Pancreas (tissue), 10 donors: ENCODE results near the gene TTYH2. TPM values are rescaled to one million over a fixed set of nuclear protein-coding genes. Genes with fewer than 3 reads are reported as not detected.

Experiments
- ATAC-seq, 4 donors: fragments of 200-7000 bp; cut with Tn5 transposase; one replicate each; pipeline versions ENCODE4 v1.8.0 to v1.9.1; 2020; ENCODE audit warnings: mild to moderate bottlenecking in 4 of 4, moderate library complexity in 4 of 4
- DNase-seq, 6 donors: peaks; one replicate each; pipeline ENCODE4 v3.0.0-alpha.2; 2020
- FAIRE-seq: peaks from 2 replicates; lab custom pipeline; 2012; peaks lifted over from hg19 to GRCh38; lab: Jason Lieb, UNC
- H3K27ac ChIP-seq, 4 donors: fragments of 200-600 bp; sonication (generic); 1 replicate in 3 of 4; 2 replicates in 1 of 4; pipeline versions ENCODE4 v1.5.0 to v1.8.0; 2020
- H3K27me3 ChIP-seq, 4 donors: fragments of 200-600 bp; one replicate each; pipeline ENCODE4 v1.8.0; 2021
- H3K36me3 ChIP-seq, 3 donors: fragments of 200-600 bp; sonication (generic) in 1 of 3; one replicate each; pipeline versions ENCODE4 v1.5.0 to v1.8.0; 2020 to 2021
- H3K4me1 ChIP-seq, 3 donors: fragments of 200-600 bp; one replicate each; pipeline ENCODE4 v1.8.0; 2021
- H3K4me3 ChIP-seq, 4 donors: fragments of 200-600 bp; sonication (generic) in 2 of 4; one replicate each; pipeline versions ENCODE4 v1.5.0 to v1.8.0; 2020 to 2021
- H3K9me3 ChIP-seq, 4 donors: fragments of 200-600 bp; one replicate each; pipeline ENCODE4 v1.8.0; 2021
- CTCF ChIP-seq, 4 donors: fragments of 200-600 bp; sonication (generic) in 3 of 4; IDR thresholded peaks; one replicate each; pipeline versions ENCODE4 v1.5.0 to v1.8.0; 2021; ENCODE audit warnings: antibody characterized with exemption in 4 of 4
- WGBS, 2 donors: extraction: QIAGEN DNeasy Blood & Tissue Kit; methylation state at CpG; one replicate each; pipeline ENCODE4 v1.1.7; 2013; 5-methylcytosine and 5-hydroxymethylcytosine counted together
- intact Hi-C, 3 donors: fragments of 100-400 bp; cut with DNase I; formaldehyde crosslinking; loops; one replicate each; pipeline versions ENCODE4 v1.11.1 to v1.14.2; 2022
- polyA plus RNA-seq, 2 donors: library from polyadenylated mRNA; stranded (reverse); fragments of 200-250 nt; gene quantifications; one replicate each; pipeline ENCODE4 v1.2.3, GENCODE V29; 2013
- total RNA-seq, 6 donors: library from RNA; stranded (reverse); fragmentation: NEBNext Ultra II Directional in 4 of 6; extraction: Animal tissue kit (Norgen Biotek cat#: 25700) in 4 of 6; gene quantifications; one replicate each; pipeline versions ENCODE4 v1.2.1 to v1.2.4, GENCODE V29; 2021 to 2023
- donor health status: healthy with polysubstance abuse.
- donor health status: DM: no; HTN: no; CAD: no; lungs with moderate emphysema.
- donor health status: DM: no; HTN: no; CAD: no.
- donor health status: control.
- donor health status: control.
- donor health status: Bipolar disorder and iron deficiency.
- donor health status: DM: yes; HTN: yes; CAD: no.
- donor health status: DM: no; HTN: no; CAD: no.
- donor health status: DM: no; HTN: no; CAD: no.
- donor health status: DM: yes; HTN: yes; CAD: no.

The TTYH2 gene
- total and polyA plus RNA-seq, 8 donors: 3.0 to 13.8 (median 7.5) TPM

- no peak overlapping the region for H3K27ac ChIP-seq
- TF ChIP-seq CTCF (IDR thresholded peaks at IDR 0.05): no peak
- no peak for DNase-seq
- FAIRE-seq: no peak
- no peaks in the 10 kb centered on the region for H3K4me1 ChIP-seq
- H3K9me3 ChIP-seq: no peaks in the 10 kb centered on the region
- 69 to 74% methylated on average over 11 of the region's 11 CpGs for WGBS, 2 donors
- no peak for ATAC-seq
- H3K4me3 ChIP-seq: no peak overlapping the region
- H3K36me3 ChIP-seq: no peaks in the 10 kb centered on the region
- H3K27me3 ChIP-seq: no peaks in the 10 kb centered on the region
- intact Hi-C loops: loop anchor here in 1 of 3 donors (10.0 kb wide), 1 partner anchor 85 kb away; the partner anchor contains the start of gene TTYH2
Measured at GRCh38 chr17:74299226-74300009, 86.0 kb downstream of the TTYH2 start.

- H3K4me1 ChIP-seq: no peaks in the 10 kb centered on the region
- no peak overlapping the region for H3K4me3 ChIP-seq
- FAIRE-seq (no peak), ATAC-seq (no peak), DNase-seq (no peak)
- H3K9me3 ChIP-seq: no peaks in the 10 kb centered on the region
- no peak overlapping the region for H3K27ac ChIP-seq
- intact Hi-C loops: no loop called here
- no peaks in the 10 kb centered on the region for H3K27me3 ChIP-seq
- no peaks in the 10 kb centered on the region for H3K36me3 ChIP-seq
- no peak for TF ChIP-seq CTCF (IDR thresholded peaks at IDR 0.05)
- WGBS, 2 donors: 80 to 88% methylated on average over 8 of the region's 8 CpGs
Measured at GRCh38 chr17:74303305-74303704, 89.9 kb downstream of the TTYH2 start.

- FAIRE-seq (no peak), ATAC-seq (no peak), DNase-seq (no peak)
- no peak overlapping the region for H3K27ac ChIP-seq
- H3K4me3 ChIP-seq: no peak overlapping the region
- H3K4me1 ChIP-seq: no peaks in the 10 kb centered on the region
- 59 to 60% methylated on average over 5 of the region's 5 CpGs for WGBS, 2 donors
- no peaks in the 10 kb centered on the region for H3K27me3 ChIP-seq
- H3K36me3 ChIP-seq: no peaks in the 10 kb centered on the region
- H3K9me3 ChIP-seq: no peaks in the 10 kb centered on the region
- TF ChIP-seq CTCF (IDR thresholded peaks at IDR 0.05): no peak
- intact Hi-C loops: no loop called here
Measured at GRCh38 chr17:74304184-74304583, 90.8 kb downstream of the TTYH2 start.

DNA sequence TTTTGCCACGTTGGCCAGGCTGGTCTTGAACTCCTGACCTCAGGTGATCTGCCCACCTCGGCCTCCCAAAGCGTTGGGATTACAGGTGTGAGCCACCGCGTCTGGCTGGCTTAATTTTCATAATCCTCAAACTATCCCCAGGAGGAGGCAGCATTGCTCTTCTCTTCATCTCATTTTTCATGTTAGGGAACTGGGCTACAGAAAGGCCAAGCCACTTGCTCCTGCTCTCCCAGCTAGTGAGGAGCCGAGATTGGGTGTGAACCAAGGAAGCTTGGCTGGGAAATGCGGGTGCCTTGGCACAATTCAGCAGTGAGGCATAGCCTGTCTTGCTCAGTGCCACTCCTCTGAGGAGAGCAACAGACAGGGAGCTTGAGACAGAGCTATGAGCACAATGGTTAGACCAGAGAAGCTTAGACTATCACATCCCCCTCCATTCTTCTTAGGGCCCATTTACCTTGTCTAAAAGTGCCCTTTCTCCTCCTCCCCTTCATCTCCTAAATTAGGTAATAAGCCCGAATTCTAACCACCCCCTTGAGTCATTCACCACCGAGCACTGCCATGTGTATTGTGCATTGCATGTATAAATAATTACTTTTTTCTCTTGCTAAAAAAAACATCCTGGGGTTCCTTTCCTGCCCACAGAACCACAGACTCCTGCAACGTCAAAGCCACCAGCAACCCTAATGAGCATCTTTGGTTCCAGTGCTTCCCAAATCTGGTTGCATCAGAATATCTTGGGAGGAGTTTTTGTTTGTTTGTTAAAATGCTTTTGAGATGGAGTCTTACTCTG lies 92.7 kb downstream of the TTYH2 start:
- H3K27ac ChIP-seq: no peak overlapping the region
- H3K36me3 ChIP-seq: no peaks in the 10 kb centered on the region
- intact Hi-C loops: no loop called here
- TF ChIP-seq CTCF (IDR thresholded peaks at IDR 0.05): no peak
- no peak for FAIRE-seq
- no peak for DNase-seq
- H3K4me1 ChIP-seq: no peaks in the 10 kb centered on the region
- WGBS, 2 donors: 56 to 60% methylated on average over 10 of the region's 10 CpGs
- no peak overlapping the region for H3K4me3 ChIP-seq
- no peaks in the 10 kb centered on the region for H3K27me3 ChIP-seq
- no peaks in the 10 kb centered on the region for H3K9me3 ChIP-seq
- ATAC-seq: no peak
